H9 (cell line): ENCODE measurements around the gene MPHOSPH6. TPM values are rescaled to one million over a fixed set of nuclear protein-coding genes. Genes with fewer than 3 reads are reported as not detected.

Experiments
- DNase-seq: peaks from one replicate; pipeline ENCODE4 v3.0.0-alpha.2; 2017
- H2AFZ ChIP-seq: one replicate; pipeline ENCODE4 v1.6.1; 2013; ENCODE audit warnings: mild to moderate bottlenecking, low read length, control low read depth, moderate library complexity
- H2AK5ac ChIP-seq: 2 replicates; pipeline ENCODE4 v1.6.1; 2013; ENCODE audit warnings: low read length, control low read depth, mixed read lengths; ENCODE audit not compliant: insufficient read length
- H2BK120ac ChIP-seq: one replicate; pipeline ENCODE4 v1.6.1; 2013; ENCODE audit warnings: low read depth, mild to moderate bottlenecking, low read length, control low read depth, inconsistent platforms; ENCODE audit not compliant: poor library complexity, severe bottlenecking
- H2BK12ac ChIP-seq: 2 replicates; pipeline ENCODE4 v1.6.1; 2013; ENCODE audit warnings: low read length, control low read depth, mixed read lengths, low read depth; ENCODE audit not compliant: insufficient read length
- H2BK15ac ChIP-seq: 2 replicates; pipeline ENCODE4 v1.6.1; 2013; ENCODE audit warnings: low read depth, low read length, control low read depth
- H2BK20ac ChIP-seq: one replicate; pipeline ENCODE4 v1.6.1; 2013; ENCODE audit warnings: low read depth, mild to moderate bottlenecking, low read length, control low read depth, inconsistent platforms; ENCODE audit not compliant: poor library complexity, severe bottlenecking
- H2BK5ac ChIP-seq: 2 replicates; pipeline ENCODE4 v1.6.1; 2013; ENCODE audit warnings: low read length, control low read depth, mixed read lengths; ENCODE audit not compliant: insufficient read length
- H3K14ac ChIP-seq: 2 replicates; pipeline ENCODE4 v1.6.1; 2013; ENCODE audit warnings: low read length, control low read depth; ENCODE audit not compliant: insufficient read depth
- H3K18ac ChIP-seq: 2 replicates; pipeline ENCODE4 v1.6.1; 2013; ENCODE audit warnings: low read depth, mild to moderate bottlenecking, mixed read lengths, low read length, control low read depth; ENCODE audit not compliant: insufficient read length
- H3K23ac ChIP-seq: 2 replicates; pipeline ENCODE4 v1.6.1; 2013; ENCODE audit warnings: low read length, control low read depth, mixed read lengths, low read depth; ENCODE audit not compliant: insufficient read length
- H3K23me2 ChIP-seq: 2 replicates; pipeline ENCODE4 v1.6.1; 2013; ENCODE audit warnings: low read depth, mild to moderate bottlenecking, mixed read lengths, low read length, control low read depth; ENCODE audit not compliant: insufficient read length, poor library complexity, severe bottlenecking
- H3K27ac ChIP-seq: 2 replicates; pipeline ENCODE4 v1.5.1; 2013; ENCODE audit warnings: low read length, control low read depth, mixed read lengths, low read depth; ENCODE audit not compliant: insufficient read length
- H3K27me3 ChIP-seq: 2 replicates; pipeline ENCODE4 v1.6.1; 2013; ENCODE audit warnings: low read length, control low read depth, inconsistent platforms; ENCODE audit not compliant: insufficient read depth
- H3K4ac ChIP-seq: 2 replicates; pipeline ENCODE4 v1.6.1; 2013; ENCODE audit warnings: low read depth, mild to moderate bottlenecking, control low read depth, inconsistent platforms, low read length, moderate library complexity
- H3K4me1 ChIP-seq: 2 replicates; pipeline ENCODE4 v1.6.1; 2013; ENCODE audit warnings: low read length, control low read depth, inconsistent platforms; ENCODE audit not compliant: insufficient read depth
- H3K4me2 ChIP-seq: 2 replicates; pipeline ENCODE4 v1.6.1; 2013; ENCODE audit warnings: low read length, control low read depth, mixed read lengths; ENCODE audit not compliant: insufficient read length, insufficient read depth
- H3K56ac ChIP-seq: 2 replicates; pipeline ENCODE4 v1.6.1; 2013; ENCODE audit warnings: low read depth, mild to moderate bottlenecking, mixed read lengths, low read length, control low read depth; ENCODE audit not compliant: insufficient read length
- H3K79me1 ChIP-seq: 2 replicates; pipeline ENCODE4 v1.6.1; 2013; ENCODE audit warnings: low read depth, mild to moderate bottlenecking, moderate library complexity, low read length, control low read depth, inconsistent platforms; ENCODE audit not compliant: insufficient read depth, poor library complexity, severe bottlenecking
- H3K79me2 ChIP-seq: 2 replicates; pipeline ENCODE4 v1.6.1; 2013; ENCODE audit warnings: low read length, control low read depth, inconsistent platforms; ENCODE audit not compliant: insufficient read depth
- H3K9ac ChIP-seq: 2 replicates; pipeline ENCODE4 v1.6.1; 2013; ENCODE audit warnings: low read length, control low read depth, mixed read lengths; ENCODE audit not compliant: insufficient read length; ENCODE audit errors: extremely low read depth
- H3K9me3 ChIP-seq: one replicate; pipeline ENCODE4 v1.6.1; 2013; ENCODE audit warnings: low read depth, low read length, inconsistent platforms; ENCODE audit not compliant: control insufficient read depth
- H3T11ph ChIP-seq: one replicate; pipeline ENCODE4 v1.6.1; 2013; ENCODE audit warnings: mild to moderate bottlenecking, low read length, control low read depth, inconsistent platforms
- H4K20me1 ChIP-seq: one replicate; pipeline ENCODE4 v1.6.1; 2013; ENCODE audit not compliant: control insufficient read depth, insufficient read length, insufficient read depth
- H4K5ac ChIP-seq: 2 replicates; pipeline ENCODE4 v1.6.1; 2013; ENCODE audit warnings: low read depth, mild to moderate bottlenecking, mixed read lengths, low read length, control low read depth; ENCODE audit not compliant: insufficient read length
- H4K8ac ChIP-seq: replicated peaks from 2 replicates; pipeline ENCODE4 v1.6.1; 2013; ENCODE audit warnings: low read length, control low read depth, mixed read lengths, low read depth; ENCODE audit not compliant: insufficient read length
- H4K91ac ChIP-seq: 2 replicates; pipeline ENCODE4 v1.6.1; 2013; ENCODE audit warnings: low read depth, mild to moderate bottlenecking, moderate library complexity, mixed read lengths, low read length, control low read depth; ENCODE audit not compliant: insufficient read length
- H3K27ac Mint-ChIP-seq, 3 experiments: 2 replicates in 2 of 3; 3 replicates in 1 of 3; pipeline ENCODE4 v1.8.0; 2020 to 2021; ENCODE audit warnings: mixed read lengths in 3 of 3, mild to moderate bottlenecking in 1 of 3, moderate library complexity in 1 of 3
- H3K27me3 Mint-ChIP-seq: 2 replicates; pipeline ENCODE4 v1.8.0; 2021; ENCODE audit warnings: low read depth, mild to moderate bottlenecking, moderate library complexity, mixed read lengths
- H3K36me3 Mint-ChIP-seq, 3 experiments: 2 replicates in 2 of 3; 3 replicates in 1 of 3; pipeline ENCODE4 v1.8.0; 2020 to 2021; ENCODE audit warnings: low read depth in 3 of 3, mixed read lengths in 3 of 3; ENCODE audit not compliant: insufficient read depth in 1 of 3
- H3K4me1 Mint-ChIP-seq, 2 experiments: 2 replicates each; pipeline ENCODE4 v1.8.0; 2020; ENCODE audit warnings: mixed read lengths in 2 of 2
- H3K4me3 Mint-ChIP-seq, 2 experiments: 2 replicates in 1 of 2; 3 replicates in 1 of 2; pipeline ENCODE4 v1.8.0; 2020 to 2021; ENCODE audit warnings: mild to moderate bottlenecking in 2 of 2, mixed read lengths in 2 of 2, moderate library complexity in 1 of 2
- H3K9me3 Mint-ChIP-seq, 2 experiments: 2 replicates in 1 of 2; 3 replicates in 1 of 2; pipeline ENCODE4 v1.8.0; 2020; ENCODE audit warnings: mild to moderate bottlenecking in 2 of 2, mixed read lengths in 2 of 2, moderate library complexity in 1 of 2
- total RNA-seq: library from RNA; stranded (reverse); gene quantifications from 2 replicates; pipeline ENCODE4 v1.2.1, GENCODE V29; 2021
- TF ChIP-seq, protein P1 (sequence below): fragments of 200-600 bp; sonication (generic); conservative IDR thresholded peaks from 3 replicates; pipeline ENCODE4 v1.8.0; 2021; ENCODE audit warnings: antibody characterized with exemption, mild to moderate bottlenecking

The MPHOSPH6 gene
- total RNA-seq, 1 experiment from 2014 or later, result 38.3 TPM

DNA sequence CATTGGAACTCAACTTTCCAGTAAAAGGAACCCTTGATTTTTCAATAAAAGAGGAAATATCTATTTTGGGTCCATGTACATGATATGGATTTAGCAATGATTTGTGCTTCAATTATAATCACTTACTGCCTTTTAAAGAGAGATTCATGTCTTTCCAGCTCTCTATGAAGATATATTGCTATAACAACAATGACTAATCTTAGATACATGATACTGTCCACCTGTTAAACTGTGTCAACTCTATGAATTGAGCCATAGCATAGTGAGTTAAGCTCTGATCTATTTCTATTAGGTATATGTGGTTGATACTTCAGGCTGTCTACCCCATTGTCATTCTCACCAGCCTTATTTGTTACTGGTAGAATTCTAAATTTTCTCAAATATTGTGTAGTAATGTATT lies 15.0 kb upstream of the MPHOSPH6 start:
- no peak overlapping the region for H2AK5ac ChIP-seq
- no peak overlapping the region for H3K27ac Mint-ChIP-seq

More for the DNA sequence above, 15.0 kb upstream of the MPHOSPH6 start:
- Histone ChIP-seq H4K5ac (no peak overlapping the region), H2BK15ac (no peak overlapping the region), H2BK5ac (no peak overlapping the region), H2BK20ac (no peak overlapping the region), H3T11ph (no peak overlapping the region), H3K4ac (no peak overlapping the region), H3K79me2 (no peaks in the 10 kb centered on the region), H3K23ac (no peak overlapping the region), H2BK120ac (no peak overlapping the region), H2AFZ (no peak overlapping the region), H4K91ac (no peak overlapping the region), H3K23me2 (no peaks in the 10 kb centered on the region), H3K18ac (no peak overlapping the region), H4K20me1 (no peaks in the 10 kb centered on the region), H4K8ac (no peak overlapping the region), H2BK12ac (no peak overlapping the region), H3K14ac (no peak overlapping the region), H3K9me3 (no peaks in the 10 kb centered on the region), H3K9ac (no peak overlapping the region), H3K4me2 (no peak overlapping the region), H3K79me1 (no peaks in the 10 kb centered on the region), H3K27me3 (no peaks in the 10 kb centered on the region), H3K27ac (no peak overlapping the region), H3K56ac (no peak overlapping the region), H3K4me1 (no peaks in the 10 kb centered on the region)
- peaks cover 13 to 15% of the 10 kb centered on the region in 2 experiments for H3K4me1 Mint-ChIP-seq
- H3K36me3 Mint-ChIP-seq, result no peaks in the 10 kb centered on the region
- no peaks in the 10 kb centered on the region for H3K9me3 Mint-ChIP-seq
- TF ChIP-seq, protein P1, sequence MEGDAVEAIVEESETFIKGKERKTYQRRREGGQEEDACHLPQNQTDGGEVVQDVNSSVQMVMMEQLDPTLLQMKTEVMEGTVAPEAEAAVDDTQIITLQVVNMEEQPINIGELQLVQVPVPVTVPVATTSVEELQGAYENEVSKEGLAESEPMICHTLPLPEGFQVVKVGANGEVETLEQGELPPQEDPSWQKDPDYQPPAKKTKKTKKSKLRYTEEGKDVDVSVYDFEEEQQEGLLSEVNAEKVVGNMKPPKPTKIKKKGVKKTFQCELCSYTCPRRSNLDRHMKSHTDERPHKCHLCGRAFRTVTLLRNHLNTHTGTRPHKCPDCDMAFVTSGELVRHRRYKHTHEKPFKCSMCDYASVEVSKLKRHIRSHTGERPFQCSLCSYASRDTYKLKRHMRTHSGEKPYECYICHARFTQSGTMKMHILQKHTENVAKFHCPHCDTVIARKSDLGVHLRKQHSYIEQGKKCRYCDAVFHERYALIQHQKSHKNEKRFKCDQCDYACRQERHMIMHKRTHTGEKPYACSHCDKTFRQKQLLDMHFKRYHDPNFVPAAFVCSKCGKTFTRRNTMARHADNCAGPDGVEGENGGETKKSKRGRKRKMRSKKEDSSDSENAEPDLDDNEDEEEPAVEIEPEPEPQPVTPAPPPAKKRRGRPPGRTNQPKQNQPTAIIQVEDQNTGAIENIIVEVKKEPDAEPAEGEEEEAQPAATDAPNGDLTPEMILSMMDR, result no peak
- DNase-seq, result no peak
- H3K4me3 Mint-ChIP-seq, result no peak overlapping the region
- no peaks in the 10 kb centered on the region for H3K27me3 Mint-ChIP-seq
